SK-N-MC (cell line): ENCODE measurements around the gene PRRX2.

Experiments
- EZH2 ChIP-seq: fragments of 200-600 bp; sonication (generic); IDR thresholded peaks from one replicate; pipeline ENCODE4 v1.6.1; 2017; ENCODE audit warnings: antibody characterized with exemption
- FOXP2 ChIP-seq: optimal IDR thresholded peaks from 2 replicates; pipeline ENCODE3; 2011; ENCODE audit warnings: mild to moderate bottlenecking, moderate library complexity; ENCODE audit not compliant: insufficient read depth; ENCODE audit errors: extremely low read length, control extremely low read depth
- POLR2AphosphoS5 ChIP-seq: IDR thresholded peaks from 2 replicates; pipeline ENCODE4 v1.6.1; 2012; ENCODE audit warnings: mild to moderate bottlenecking, low read depth, low read length, borderline replicate concordance

GRCh38 chr9:129678844-129679243, 13.4 kb downstream of the PRRX2 start:
- TF ChIP-seq POLR2AphosphoS5 (no peak), EZH2 (no peak), FOXP2 (no peak)
